PFSK-1 (cell line): ENCODE measurements around the gene BTBD3.

Experiments
- FOXP2 ChIP-seq: optimal IDR thresholded peaks from 2 replicates; pipeline ENCODE3; 2011; ENCODE audit warnings: borderline replicate concordance, control low read depth, inconsistent platforms; ENCODE audit not compliant: insufficient read depth; ENCODE audit errors: extremely low read length, extremely low read depth
- POLR2AphosphoS5 ChIP-seq: IDR thresholded peaks from 2 replicates; pipeline ENCODE4 v1.6.1; 2012; ENCODE audit warnings: low read depth, mild to moderate bottlenecking, control low read depth, low read length, moderate library complexity
- SIN3A ChIP-seq: IDR thresholded peaks from 2 replicates; pipeline ENCODE4 v1.6.1; 2012; ENCODE audit warnings: mild to moderate bottlenecking, low read length, moderate library complexity, borderline replicate concordance; ENCODE audit not compliant: insufficient read depth
- TAF1 ChIP-seq: IDR thresholded peaks from 2 replicates; pipeline ENCODE4 v1.6.1; 2012; ENCODE audit warnings: low read length, control low read depth, borderline replicate concordance; ENCODE audit not compliant: insufficient read depth
- TF ChIP-seq, protein P1 (sequence below), 2 experiments: IDR thresholded peaks; 2 replicates each; pipeline versions ENCODE4 v1.6.1 to v1.8.0; 2011 to 2012; ENCODE audit warnings: low read depth in 2 of 2, low read length in 2 of 2, control low read depth in 1 of 2, inconsistent platforms in 1 of 2, mild to moderate bottlenecking in 1 of 2, moderate library complexity in 1 of 2; ENCODE audit not compliant: insufficient read depth in 1 of 2

GRCh38 chr20:11891776-11892545 lies 25.7 kb upstream of the BTBD3 start:
- TF ChIP-seq, protein P1, sequence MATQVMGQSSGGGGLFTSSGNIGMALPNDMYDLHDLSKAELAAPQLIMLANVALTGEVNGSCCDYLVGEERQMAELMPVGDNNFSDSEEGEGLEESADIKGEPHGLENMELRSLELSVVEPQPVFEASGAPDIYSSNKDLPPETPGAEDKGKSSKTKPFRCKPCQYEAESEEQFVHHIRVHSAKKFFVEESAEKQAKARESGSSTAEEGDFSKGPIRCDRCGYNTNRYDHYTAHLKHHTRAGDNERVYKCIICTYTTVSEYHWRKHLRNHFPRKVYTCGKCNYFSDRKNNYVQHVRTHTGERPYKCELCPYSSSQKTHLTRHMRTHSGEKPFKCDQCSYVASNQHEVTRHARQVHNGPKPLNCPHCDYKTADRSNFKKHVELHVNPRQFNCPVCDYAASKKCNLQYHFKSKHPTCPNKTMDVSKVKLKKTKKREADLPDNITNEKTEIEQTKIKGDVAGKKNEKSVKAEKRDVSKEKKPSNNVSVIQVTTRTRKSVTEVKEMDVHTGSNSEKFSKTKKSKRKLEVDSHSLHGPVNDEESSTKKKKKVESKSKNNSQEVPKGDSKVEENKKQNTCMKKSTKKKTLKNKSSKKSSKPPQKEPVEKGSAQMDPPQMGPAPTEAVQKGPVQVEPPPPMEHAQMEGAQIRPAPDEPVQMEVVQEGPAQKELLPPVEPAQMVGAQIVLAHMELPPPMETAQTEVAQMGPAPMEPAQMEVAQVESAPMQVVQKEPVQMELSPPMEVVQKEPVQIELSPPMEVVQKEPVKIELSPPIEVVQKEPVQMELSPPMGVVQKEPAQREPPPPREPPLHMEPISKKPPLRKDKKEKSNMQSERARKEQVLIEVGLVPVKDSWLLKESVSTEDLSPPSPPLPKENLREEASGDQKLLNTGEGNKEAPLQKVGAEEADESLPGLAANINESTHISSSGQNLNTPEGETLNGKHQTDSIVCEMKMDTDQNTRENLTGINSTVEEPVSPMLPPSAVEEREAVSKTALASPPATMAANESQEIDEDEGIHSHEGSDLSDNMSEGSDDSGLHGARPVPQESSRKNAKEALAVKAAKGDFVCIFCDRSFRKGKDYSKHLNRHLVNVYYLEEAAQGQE (IDR thresholded peaks at IDR 0.05; ENCODE audit: insufficient read depth in 1 of 2, low read depth in 2 of 2, low read length in 2 of 2): no peak
- TF ChIP-seq TAF1: no peak
- TF ChIP-seq SIN3A: peak; percentile 60; the same call in 1 of the 2 replicates
- no peak for TF ChIP-seq FOXP2
- TF ChIP-seq POLR2AphosphoS5: no peak
